GM18517 (cell line): Measurements from ENCODE around the gene CLSTN2.

ENCODE experiments used
- ATAC-seq: cut with Tn5 transposase; IDR thresholded peaks from one replicate; pipeline ENCODE4 v1.9.1; 2021; ENCODE audit warnings: mild to moderate bottlenecking, moderate library complexity; ENCODE audit not compliant: unreplicated experiment

Gene CLSTN2

DNA sequence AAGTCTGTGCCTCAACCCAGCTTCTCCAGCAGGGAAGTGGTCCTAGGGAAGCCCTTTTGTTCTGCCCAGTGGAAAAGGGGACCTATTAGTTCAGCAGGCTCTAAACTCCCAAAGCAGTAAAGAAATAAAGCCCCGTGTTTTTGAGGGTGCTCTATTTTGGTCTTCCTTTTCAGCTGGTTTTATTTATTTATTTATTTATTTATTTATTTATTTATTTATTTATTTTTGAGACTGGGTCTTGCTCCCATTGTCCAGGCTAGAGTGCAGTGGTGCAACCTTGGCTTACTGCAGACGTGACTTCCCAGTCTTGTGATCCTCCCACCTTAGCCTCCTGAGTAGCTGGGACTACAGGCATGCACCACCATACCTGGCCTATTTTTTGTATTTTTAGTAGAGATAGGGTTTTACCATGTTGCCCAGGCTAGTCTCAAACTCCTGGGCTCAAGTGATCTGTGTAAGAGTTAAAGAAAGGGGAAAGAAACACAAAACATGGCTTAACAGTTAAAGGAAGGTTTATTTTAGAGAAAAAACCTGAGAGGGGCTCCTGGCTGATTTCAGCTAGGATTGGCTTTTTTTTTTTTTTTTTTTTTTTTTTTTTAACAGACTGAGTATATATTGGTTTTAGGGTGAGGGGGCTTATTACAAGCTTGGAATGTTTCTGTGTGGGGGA lies 154.6 kb downstream of the CLSTN2 start:
- ATAC-seq, result no peak

DNA sequence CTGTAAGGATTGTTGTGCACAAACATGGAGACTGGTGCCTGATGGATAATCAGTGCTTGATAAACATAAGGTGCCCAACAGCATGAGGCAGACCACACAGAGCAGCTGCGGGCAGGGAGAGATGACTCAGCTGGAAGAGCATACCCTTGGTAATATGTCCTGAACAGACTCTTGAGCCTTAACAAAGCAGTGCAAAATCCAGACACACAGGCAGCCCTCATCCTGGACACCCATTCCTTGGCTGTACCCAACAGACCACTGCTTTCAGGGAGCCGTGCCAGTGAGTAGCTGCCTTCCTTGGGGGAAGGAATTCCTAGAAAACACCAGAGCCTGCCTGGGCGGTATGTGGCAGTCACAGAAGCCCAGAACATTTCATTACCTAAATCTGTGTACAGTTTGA lies 156.2 kb downstream of the CLSTN2 start:
- no peak for ATAC-seq

DNA sequence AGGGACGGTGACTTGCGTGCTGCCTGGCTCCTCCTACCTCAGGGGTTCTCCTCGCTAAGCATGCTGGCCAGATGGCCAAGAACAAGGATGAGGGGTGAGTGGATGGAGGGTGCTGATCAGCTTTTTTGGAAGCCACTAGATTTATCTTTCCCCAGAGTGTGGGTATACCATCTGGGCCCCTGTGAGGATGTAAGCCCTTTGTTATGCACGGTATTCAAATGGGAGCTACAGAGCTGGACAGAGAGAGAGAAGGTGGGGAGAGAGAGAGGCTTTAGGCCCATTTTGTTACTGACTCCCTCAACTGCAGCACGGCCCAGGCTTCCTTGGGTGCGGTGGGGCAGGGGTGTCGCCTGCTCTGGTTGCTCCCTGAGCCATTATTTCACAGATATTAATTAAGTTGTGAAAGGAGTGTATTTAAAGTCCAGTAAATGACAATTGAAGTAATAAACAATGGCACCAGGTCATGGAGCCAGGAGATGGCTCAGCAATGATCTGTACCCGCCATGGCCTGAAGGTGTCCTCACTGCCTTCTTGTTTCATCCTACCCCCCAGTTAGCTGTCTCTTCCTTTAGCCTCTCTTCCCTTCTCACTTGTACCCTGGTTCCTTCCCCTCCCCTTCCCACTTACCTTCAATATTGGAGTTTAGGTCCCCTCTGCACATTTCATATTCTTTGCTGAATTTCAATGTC lies 158.0 kb downstream of the CLSTN2 start:
- no peak for ATAC-seq

- no peak for ATAC-seq
These were observed 158.8 kb downstream of the CLSTN2 start for GRCh38 chr3:140093742-140094141.

- no peak for ATAC-seq
These were observed 159.5 kb downstream of the CLSTN2 start for GRCh38 chr3:140094487-140094886.

DNA sequence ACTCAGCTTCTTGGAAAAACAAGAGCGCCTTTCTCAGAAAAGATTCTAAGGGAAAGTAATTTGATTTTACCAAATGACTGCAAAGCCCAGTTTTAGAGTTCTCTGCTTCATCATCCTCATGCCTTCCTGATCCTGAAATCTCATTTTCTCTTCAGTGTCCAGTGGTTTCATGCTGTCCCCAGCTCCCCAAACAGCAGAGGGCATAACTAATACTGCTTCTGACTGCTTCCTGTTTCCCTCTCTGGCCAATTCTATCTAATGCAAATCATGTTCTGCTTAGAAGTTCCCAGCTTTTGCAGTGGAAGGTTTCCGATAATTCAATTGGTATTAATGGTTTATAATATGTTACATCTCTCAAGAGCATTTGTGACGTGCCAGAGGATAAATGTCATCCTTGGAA lies 161.1 kb downstream of the CLSTN2 start:
- ATAC-seq, result no peak

GRCh38 chr3:140097874-140098635 lies 163.1 kb downstream of the CLSTN2 start:
- ATAC-seq, result no peak

DNA sequence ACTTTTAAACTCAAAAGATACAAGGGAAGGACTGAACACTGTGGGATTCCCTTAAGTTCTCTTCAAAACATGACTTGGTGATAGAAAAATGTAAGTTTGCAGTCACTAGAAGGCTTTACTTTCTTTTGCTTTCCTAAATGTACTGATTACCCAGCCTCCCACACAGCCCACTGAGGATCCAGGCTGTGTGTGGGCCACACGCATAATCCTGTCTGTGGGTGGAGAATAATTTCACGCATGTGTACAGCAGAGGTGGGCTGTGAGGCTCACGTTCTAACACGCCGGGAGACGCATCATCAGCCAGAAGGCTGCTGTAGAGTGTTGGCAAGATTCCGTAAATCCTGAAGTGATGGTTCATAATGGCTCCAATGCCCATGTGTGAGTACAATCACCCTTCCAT lies 165.5 kb downstream of the CLSTN2 start:
- no peak for ATAC-seq

- no peak for ATAC-seq
These were observed 168.2 kb downstream of the CLSTN2 start for GRCh38 chr3:140103166-140103565.

DNA sequence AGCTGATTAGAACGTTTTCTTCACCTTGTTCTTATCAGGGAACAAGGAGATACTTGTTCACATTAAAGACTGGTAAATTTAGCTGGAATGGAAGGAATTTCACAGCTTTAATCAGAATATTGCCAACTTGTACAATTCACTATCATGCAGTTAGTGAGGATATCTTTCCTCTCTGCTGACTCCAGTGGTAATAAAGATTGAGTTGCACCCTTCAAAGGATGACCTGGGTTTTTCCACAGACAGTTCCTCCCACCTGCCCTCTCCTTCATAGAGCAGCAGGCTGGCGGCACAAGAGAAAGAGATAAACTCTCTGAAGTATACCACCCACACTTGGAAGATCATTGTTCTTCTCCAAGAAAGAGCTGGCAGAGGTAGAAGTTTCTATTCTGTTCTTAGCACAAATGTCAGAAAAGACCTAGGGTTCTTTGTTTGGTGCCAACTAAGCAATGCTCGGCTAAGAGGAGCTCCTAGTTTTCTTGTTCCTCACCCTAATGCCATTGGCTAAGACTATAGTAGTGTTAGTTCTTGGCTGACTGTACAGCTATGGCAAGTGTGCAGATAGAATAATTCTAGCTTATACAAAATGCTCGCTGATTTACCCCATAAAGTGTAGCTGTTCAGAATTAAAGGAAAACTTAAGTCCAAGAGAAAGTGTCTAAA lies 169.1 kb downstream of the CLSTN2 start:
- ATAC-seq, result no peak

GRCh38 chr3:140113996-140114788 lies 179.2 kb downstream of the CLSTN2 start:
- no peak for ATAC-seq

- no peak for ATAC-seq
These were observed 179.8 kb downstream of the CLSTN2 start for GRCh38 chr3:140114789-140115080.

- no peak for ATAC-seq
These were observed 182.1 kb downstream of the CLSTN2 start for GRCh38 chr3:140117096-140117526.

GRCh38 chr3:140122183-140122582 lies 187.2 kb downstream of the CLSTN2 start:
- ATAC-seq, result no peak

- no peak for ATAC-seq
These were observed 193.2 kb downstream of the CLSTN2 start for GRCh38 chr3:140128217-140128616.

- no peak for ATAC-seq
These were observed 193.6 kb downstream of the CLSTN2 start for GRCh38 chr3:140128631-140129030.

DNA sequence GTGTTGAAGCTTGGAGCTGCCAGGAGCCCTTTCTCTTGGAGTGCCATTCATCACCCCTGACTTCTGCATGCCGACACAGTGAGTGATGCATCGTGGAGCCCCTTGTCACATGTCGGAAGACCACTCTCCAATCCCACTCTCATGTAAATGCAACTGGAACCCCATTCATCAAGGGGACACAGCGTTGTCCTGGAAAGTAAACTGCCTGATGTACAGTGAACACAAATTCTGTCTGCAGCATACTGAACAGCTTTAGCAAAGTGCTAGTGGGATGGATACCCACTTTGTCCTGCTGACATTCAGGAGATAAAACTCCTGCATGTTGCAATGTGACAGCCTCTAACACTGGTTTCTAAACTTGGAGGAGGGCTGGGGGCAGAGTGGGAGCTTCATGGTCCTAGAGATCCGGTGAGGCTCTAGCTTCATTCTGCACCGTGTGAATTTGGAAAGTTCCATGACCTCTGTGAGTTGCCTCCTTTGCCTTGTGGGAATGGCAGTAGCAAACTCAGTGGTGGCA lies 194.8 kb downstream of the CLSTN2 start:
- ATAC-seq, result no peak

GRCh38 chr3:140131895-140132294 lies 196.9 kb downstream of the CLSTN2 start:
- no peak for ATAC-seq

DNA sequence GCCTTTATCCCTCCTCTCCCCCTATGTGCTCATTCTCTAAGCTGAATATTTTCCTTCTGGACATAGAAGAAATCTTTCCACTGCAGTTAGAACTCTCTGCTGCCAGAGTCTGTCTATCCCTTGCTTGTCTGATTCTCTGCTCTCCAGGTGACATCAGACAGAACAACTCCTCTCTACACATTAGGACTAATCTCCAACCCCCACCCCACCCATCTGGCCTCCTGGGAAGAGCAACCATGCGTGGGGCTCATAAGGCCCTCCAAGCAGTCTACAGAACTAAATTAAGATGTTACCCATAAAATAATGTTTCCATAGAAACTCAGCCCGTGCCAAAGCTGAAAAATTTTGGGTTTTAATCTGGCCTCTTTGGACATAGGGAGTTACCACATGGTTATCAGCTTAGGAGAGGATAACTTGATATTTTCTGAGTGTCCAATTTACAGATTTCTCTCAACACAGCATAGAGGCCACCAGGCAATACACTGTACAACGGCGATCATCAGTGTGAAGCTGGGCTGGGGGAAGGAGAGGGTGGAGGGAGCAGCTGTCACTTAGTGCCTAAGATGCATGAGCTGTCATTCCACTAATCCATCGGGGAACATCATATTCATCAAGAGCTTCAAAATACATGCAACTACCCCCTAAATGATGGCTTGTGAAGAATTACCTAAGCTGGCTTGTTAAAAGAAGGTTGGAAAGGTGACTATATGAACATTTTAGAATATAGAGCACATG lies 199.4 kb downstream of the CLSTN2 start:
- ATAC-seq, result no peak

- no peak for ATAC-seq
These were observed 200.5 kb downstream of the CLSTN2 start for GRCh38 chr3:140135461-140135860.
